ENCODE results near the gene ZNF727. TPM values are rescaled to one million over a fixed set of nuclear protein-coding genes. Genes with fewer than 3 reads are reported as not detected.
"Not testable (repeated sequence)": the region's sequence is repeated elsewhere in the genome, so short reads cannot be mapped to it uniquely, and the experiment has no call there.

ZNF727 gene
- total RNA-seq, 1 experiment from 2014 or later, result not detected

GRCh38 chr7:64087501-64087900 lies 42.3 kb downstream of the ZNF727 start (continued):
- no peak for TF ChIP-seq SMAD3 (CRISPR knock-in tag; IDR thresholded peaks at IDR 0.05; ENCODE audit: borderline replicate concordance)
- no peak for TF ChIP-seq HMGA2 (CRISPR knock-in tag; IDR thresholded peaks at IDR 0.05)
- no peak for TF ChIP-seq AR (CRISPR knock-in tag; IDR thresholded peaks at IDR 0.05)
- no peak for TF ChIP-seq JAZF1 (CRISPR knock-in tag; IDR thresholded peaks at IDR 0.05)
- no peak for TF ChIP-seq SP1 (CRISPR knock-in tag; conservative IDR thresholded peaks at IDR 0.05)

GRCh38 chr7:64088863-64089262 lies 43.6 kb downstream of the ZNF727 start:
- H3K4me1 Mint-ChIP-seq; ATAC-seq; POLR2A ChIA-PET; DNase-seq (ENCODE audit: low spot score); H3K4me3 Mint-ChIP-seq; CTCF ChIA-PET; H3K27ac Mint-ChIP-seq: not testable (repeated sequence)
- Mint-ChIP-seq H3K27me3 (ENCODE audit: low read depth) (peaks cover 15% of the 10 kb centered on the region), H3K9me3 (peaks cover 65% of the 10 kb centered on the region), H3K36me3 (peaks cover 59% of the 10 kb centered on the region)

Other genes with a start within 250 kb of the ZNF727 start
- gene ZNF722, start 46.6 kb upstream of the ZNF727 start, total RNA-seq (2021), result not detected in 3 replicates
- gene ZNF735, start 161.8 kb downstream of the ZNF727 start, total RNA-seq (2021), result not detected in 3 replicates
- gene ZNF679, start 183.0 kb downstream of the ZNF727 start, total RNA-seq (2021), result not detected in 3 replicates